ENCODE measurements around the gene VSNL1.

Gene VSNL1

DNA sequence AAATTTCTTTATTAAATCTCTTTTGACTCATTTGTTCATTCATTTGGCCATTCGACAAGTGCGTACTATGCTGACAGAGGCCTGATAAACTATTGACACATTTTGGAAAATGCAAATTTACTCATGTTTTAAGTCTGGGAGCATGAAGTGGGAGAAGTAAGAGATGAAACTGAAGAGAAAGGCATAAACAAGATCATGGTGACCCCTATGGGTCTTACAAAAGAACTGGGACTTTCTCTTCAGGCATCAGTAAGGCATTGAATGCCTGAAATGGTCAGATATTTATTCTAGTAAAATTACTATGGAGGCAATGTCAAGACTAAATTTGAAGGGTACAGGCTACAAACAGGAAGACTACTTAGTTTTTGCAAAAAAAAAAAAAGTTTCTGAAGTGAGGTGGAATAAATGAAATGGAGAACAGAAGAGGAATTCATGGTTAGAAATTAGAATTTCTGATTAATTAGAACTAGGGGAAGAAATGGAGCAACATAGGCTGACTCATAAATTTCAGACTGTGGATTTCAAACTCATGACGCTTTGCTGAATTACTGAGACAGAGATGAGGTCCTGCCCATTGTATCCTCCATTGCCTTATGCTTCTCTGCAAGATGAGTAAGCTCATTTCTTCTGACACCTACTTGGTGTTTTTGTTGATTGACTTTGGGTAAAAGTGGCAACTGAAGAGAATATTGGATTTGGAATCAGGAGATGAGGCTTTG lies 32.7 kb downstream of the VSNL1 start:
- H3K36me3 ChIP-seq (ENCODE audit: control insufficient read depth in 1 of 2, insufficient read depth in 2 of 2, low read length in 2 of 2), result no peaks in the 10 kb centered on the region
- no peak overlapping the region for H3K27ac ChIP-seq (ENCODE audit: low read length)
- H3K4me1 ChIP-seq (ENCODE audit: control insufficient read depth in 1 of 2, insufficient read depth in 2 of 2, low read length in 2 of 2), result no peaks in the 10 kb centered on the region
- H3K27me3 ChIP-seq (ENCODE audit: low read depth, low read length), result no peaks in the 10 kb centered on the region
- H3K4me3 ChIP-seq (ENCODE audit: low read depth in 1 of 2, low read length in 2 of 2), result no peak overlapping the region
- H3K9me3 ChIP-seq (ENCODE audit: control insufficient read depth in 1 of 2, low read length in 2 of 2), result no peaks in the 10 kb centered on the region

DNA sequence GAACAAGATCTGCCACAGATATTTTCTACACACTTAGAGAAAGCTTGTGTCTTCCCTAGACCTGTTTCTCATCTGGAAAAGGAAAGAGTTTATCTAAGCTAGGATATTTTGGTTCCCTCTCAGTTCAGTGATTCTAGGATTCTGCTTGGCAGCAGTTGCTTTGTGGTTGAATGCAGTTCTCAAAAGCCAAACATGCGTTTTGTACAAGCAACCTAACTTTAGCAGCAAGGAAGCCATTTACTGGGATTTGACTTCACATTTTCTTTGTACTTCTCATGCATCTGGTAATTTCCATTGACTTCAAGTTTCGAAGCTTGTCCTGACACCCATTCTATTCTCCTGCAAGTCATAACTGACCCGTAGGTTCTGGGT lies 33.3 kb downstream of the VSNL1 start:
- no peaks in the 10 kb centered on the region for H3K9me3 ChIP-seq (ENCODE audit: control insufficient read depth in 1 of 2, low read length in 2 of 2)
- no peak overlapping the region for H3K27ac ChIP-seq (ENCODE audit: low read length)
- H3K36me3 ChIP-seq (ENCODE audit: control insufficient read depth in 1 of 2, insufficient read depth in 2 of 2, low read length in 2 of 2), result no peaks in the 10 kb centered on the region
- no peak overlapping the region for H3K4me3 ChIP-seq (ENCODE audit: low read depth in 1 of 2, low read length in 2 of 2)
- H3K27me3 ChIP-seq (ENCODE audit: low read depth, low read length), result no peaks in the 10 kb centered on the region
- no peaks in the 10 kb centered on the region for H3K4me1 ChIP-seq (ENCODE audit: control insufficient read depth in 1 of 2, insufficient read depth in 2 of 2, low read length in 2 of 2)

DNA sequence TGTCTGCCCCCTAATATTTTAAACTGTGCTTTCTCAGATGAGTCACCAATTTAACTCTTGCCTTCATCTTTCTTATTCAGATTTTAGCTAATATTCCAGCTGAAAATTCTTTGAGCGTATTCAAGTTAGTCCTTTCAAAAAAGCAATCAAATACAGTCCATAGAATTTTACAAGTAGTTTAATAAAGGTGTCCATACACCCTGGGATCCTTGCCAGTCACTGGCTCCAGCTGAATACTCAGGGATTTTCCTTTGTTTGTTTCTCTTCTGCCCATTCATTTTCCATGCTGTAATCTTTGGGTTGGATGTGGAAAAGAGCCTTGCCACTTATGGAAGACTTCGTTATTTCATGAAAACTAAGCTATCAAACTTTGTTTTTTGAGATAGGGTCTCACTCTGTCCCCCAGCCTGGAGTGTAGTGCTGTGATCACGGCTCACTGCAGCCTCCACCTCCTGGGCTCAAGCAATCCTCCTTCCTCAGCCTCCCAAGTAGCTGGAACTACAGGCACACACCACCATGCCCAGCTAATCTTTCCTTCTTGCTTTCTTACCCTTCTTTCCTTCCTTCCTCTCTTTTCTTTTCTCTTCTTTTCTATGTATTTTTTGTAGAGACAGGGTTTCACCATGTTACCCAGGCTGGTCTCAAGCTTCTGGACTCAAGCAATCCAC lies 34.0 kb downstream of the VSNL1 start:
- H3K27me3 ChIP-seq (ENCODE audit: low read depth, low read length), result no peaks in the 10 kb centered on the region
- H3K9me3 ChIP-seq (ENCODE audit: control insufficient read depth in 1 of 2, low read length in 2 of 2), result no peaks in the 10 kb centered on the region
- H3K4me3 ChIP-seq (ENCODE audit: low read depth in 1 of 2, low read length in 2 of 2), result no peak overlapping the region
- H3K27ac ChIP-seq (ENCODE audit: low read length), result no peak overlapping the region
- H3K4me1 ChIP-seq (ENCODE audit: control insufficient read depth in 1 of 2, insufficient read depth in 2 of 2, low read length in 2 of 2), result no peaks in the 10 kb centered on the region
- no peaks in the 10 kb centered on the region for H3K36me3 ChIP-seq (ENCODE audit: control insufficient read depth in 1 of 2, insufficient read depth in 2 of 2, low read length in 2 of 2)

DNA sequence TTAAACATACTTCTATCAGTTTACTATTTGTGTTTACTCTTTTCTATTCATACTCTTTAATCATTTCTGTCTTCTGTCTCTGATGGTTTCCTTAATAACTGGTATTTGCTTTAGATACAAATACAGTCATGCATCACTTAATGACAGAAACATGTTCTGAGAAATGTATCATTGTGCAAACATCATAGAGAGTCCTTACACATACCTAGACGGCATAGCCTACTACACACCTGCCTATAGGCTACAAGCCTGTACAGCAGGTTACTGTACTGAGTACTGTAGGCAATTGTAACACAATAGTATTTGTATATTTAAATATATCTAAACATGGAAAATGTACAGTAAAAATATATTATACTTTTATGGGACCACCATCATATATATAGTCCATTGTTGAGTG lies 36.3 kb downstream of the VSNL1 start:
- no peaks in the 10 kb centered on the region for H3K9me3 ChIP-seq (ENCODE audit: control insufficient read depth in 1 of 2, low read length in 2 of 2)
- H3K27ac ChIP-seq (ENCODE audit: low read length), result no peak overlapping the region
- H3K36me3 ChIP-seq (ENCODE audit: control insufficient read depth in 1 of 2, insufficient read depth in 2 of 2, low read length in 2 of 2), result no peaks in the 10 kb centered on the region
- H3K4me1 ChIP-seq (ENCODE audit: control insufficient read depth in 1 of 2, insufficient read depth in 2 of 2, low read length in 2 of 2), result no peaks in the 10 kb centered on the region
- H3K4me3 ChIP-seq (ENCODE audit: low read depth in 1 of 2, low read length in 2 of 2), result no peak overlapping the region
- H3K27me3 ChIP-seq (ENCODE audit: low read depth, low read length), result no peaks in the 10 kb centered on the region

DNA sequence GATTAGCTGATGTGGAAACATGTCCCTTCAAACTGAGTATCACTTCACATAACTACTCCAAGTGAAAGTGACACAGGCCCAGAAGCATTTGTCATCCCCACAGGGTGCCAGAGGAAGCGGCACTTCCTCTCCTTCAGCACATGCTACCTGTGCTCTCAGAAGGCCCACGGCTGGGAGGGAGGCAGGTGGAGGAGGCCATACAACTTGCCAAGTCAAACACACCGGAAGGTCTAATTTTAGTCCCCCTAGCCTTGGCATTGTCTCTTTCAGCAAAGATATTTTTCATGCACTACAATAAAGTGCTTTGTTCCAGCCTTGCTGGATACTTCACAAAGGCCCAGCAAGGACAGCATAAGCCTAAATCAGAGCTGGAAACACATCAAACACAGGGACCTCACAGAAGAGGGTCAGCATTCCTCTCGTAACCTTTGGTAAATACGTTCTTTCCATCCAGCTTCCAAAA lies 38.0 kb downstream of the VSNL1 start:
- Histone ChIP-seq H3K4me3 (ENCODE audit: low read depth in 1 of 2, low read length in 2 of 2) (no peak overlapping the region), H3K36me3 (ENCODE audit: control insufficient read depth in 1 of 2, insufficient read depth in 2 of 2, low read length in 2 of 2) (no peaks in the 10 kb centered on the region), H3K4me1 (ENCODE audit: control insufficient read depth in 1 of 2, insufficient read depth in 2 of 2, low read length in 2 of 2) (no peaks in the 10 kb centered on the region), H3K9me3 (ENCODE audit: control insufficient read depth in 1 of 2, low read length in 2 of 2) (no peaks in the 10 kb centered on the region), H3K27ac (ENCODE audit: low read length) (no peak overlapping the region), H3K27me3 (ENCODE audit: low read depth, low read length) (no peaks in the 10 kb centered on the region)

DNA sequence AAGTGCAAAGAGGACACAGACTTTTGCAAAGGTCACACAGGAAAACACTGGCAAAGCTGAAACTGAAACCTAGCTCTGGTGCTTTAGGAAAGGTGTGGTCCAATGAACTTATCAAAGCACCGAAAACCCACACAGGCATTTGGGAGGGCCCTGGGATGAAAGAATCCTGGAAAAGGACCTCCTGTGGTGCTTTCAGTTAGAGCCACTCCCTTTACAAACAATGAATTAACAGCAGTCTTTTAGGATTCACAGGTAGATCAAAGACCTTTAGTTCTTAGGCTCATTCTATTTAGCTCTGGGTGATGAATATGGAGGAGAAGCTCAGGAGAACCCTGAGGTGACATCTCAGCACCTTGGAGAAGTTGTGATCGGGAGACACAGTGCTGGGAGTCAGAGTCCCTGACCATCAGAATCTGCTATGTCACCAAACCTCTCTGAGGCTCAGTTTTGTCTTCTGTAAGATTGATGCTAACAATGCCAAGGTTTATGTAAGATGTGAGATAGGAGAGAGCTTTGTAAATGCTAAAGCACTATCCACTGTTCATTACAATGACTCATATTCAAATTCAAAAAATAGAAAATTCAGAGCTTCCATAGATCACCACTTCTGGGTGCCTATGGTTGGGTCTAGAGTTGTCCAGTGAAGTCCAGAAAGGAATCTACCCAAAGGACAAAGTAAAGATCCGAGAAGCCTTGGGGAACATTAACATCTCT lies 39.3 kb downstream of the VSNL1 start:
- Histone ChIP-seq H3K9me3 (ENCODE audit: control insufficient read depth in 1 of 2, low read length in 2 of 2) (no peaks in the 10 kb centered on the region), H3K4me3 (ENCODE audit: low read depth in 1 of 2, low read length in 2 of 2) (no peak overlapping the region), H3K36me3 (ENCODE audit: control insufficient read depth in 1 of 2, insufficient read depth in 2 of 2, low read length in 2 of 2) (no peaks in the 10 kb centered on the region), H3K4me1 (ENCODE audit: control insufficient read depth in 1 of 2, insufficient read depth in 2 of 2, low read length in 2 of 2) (no peaks in the 10 kb centered on the region), H3K27me3 (ENCODE audit: low read depth, low read length) (no peaks in the 10 kb centered on the region), H3K27ac (ENCODE audit: low read length) (no peak overlapping the region)

DNA sequence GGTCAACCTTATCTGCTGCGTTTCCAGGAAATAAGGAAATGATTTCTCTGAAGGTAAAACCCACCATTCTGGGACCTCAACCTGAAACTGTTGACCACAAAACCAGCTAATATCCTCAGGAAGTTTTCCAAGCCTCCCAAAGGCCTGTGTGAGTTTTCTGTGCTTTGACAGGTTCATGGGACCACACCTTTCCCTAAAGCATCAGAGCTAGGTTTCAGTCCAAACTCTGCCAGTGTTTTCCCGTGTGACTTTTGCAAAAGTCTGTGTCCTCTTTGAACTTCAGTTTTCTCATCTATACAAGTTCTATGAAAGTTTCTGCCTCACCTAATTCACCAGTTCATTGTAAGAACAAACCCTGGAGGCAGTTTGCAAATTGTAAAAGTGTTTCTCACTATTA lies 39.8 kb downstream of the VSNL1 start:
- Histone ChIP-seq H3K36me3 (ENCODE audit: control insufficient read depth in 1 of 2, insufficient read depth in 2 of 2, low read length in 2 of 2) (no peaks in the 10 kb centered on the region), H3K9me3 (ENCODE audit: control insufficient read depth in 1 of 2, low read length in 2 of 2) (no peaks in the 10 kb centered on the region), H3K4me1 (ENCODE audit: control insufficient read depth in 1 of 2, insufficient read depth in 2 of 2, low read length in 2 of 2) (no peaks in the 10 kb centered on the region), H3K4me3 (ENCODE audit: low read depth in 1 of 2, low read length in 2 of 2) (no peak overlapping the region), H3K27ac (ENCODE audit: low read length) (no peak overlapping the region), H3K27me3 (ENCODE audit: low read depth, low read length) (no peaks in the 10 kb centered on the region)

DNA sequence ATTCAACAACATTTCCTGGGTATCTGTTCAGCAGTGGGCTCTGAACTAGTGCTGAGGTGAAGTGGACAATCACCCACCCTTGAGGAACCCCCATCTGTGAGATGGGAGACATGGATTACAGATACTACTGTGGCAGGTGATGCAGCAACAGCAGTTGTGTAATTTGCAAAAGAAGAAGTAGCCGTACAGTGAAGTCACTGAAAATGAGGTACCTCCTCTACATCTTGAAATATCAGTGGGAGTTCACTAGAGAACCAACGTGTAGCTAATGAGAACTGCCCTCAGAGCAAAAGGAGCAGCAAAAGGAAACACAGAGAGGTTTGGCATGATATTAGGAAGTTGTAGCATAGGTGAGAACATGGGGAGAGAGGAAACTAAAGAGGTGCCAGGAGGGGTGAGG lies 41.3 kb downstream of the VSNL1 start:
- no peaks in the 10 kb centered on the region for H3K27me3 ChIP-seq (ENCODE audit: low read depth, low read length)

DNA sequence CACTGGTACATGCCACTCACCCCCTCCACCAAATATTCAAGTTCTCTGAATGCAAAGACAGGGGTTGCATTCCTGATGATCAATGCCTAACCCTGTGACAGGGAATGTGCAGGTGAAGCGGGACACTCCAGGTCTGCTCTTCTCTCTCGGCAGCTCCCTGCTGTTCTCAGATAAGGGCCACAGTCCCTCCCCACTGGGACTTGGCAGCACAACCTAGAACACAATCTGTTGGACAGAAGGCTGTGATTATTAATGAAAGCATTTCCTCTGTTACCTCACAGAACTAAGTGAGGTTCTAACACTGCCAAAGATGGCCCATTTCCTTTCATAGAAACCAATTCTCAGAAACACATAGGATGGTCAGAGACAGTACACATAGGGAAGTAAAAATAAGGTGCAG lies 42.7 kb downstream of the VSNL1 start:
- Histone ChIP-seq H3K4me1 (ENCODE audit: control insufficient read depth in 1 of 2, insufficient read depth in 2 of 2, low read length in 2 of 2) (no peaks in the 10 kb centered on the region), H3K9me3 (ENCODE audit: control insufficient read depth in 1 of 2, low read length in 2 of 2) (no peaks in the 10 kb centered on the region), H3K27ac (ENCODE audit: low read length) (no peak overlapping the region), H3K27me3 (ENCODE audit: low read depth, low read length) (no peaks in the 10 kb centered on the region), H3K4me3 (ENCODE audit: low read depth in 1 of 2, low read length in 2 of 2) (no peak overlapping the region), H3K36me3 (ENCODE audit: control insufficient read depth in 1 of 2, insufficient read depth in 2 of 2, low read length in 2 of 2) (no peaks in the 10 kb centered on the region)

More for the DNA sequence above, 41.3 kb downstream of the VSNL1 start:
- Histone ChIP-seq H3K4me1 (ENCODE audit: control insufficient read depth in 1 of 2, insufficient read depth in 2 of 2, low read length in 2 of 2) (no peaks in the 10 kb centered on the region), H3K4me3 (ENCODE audit: low read depth in 1 of 2, low read length in 2 of 2) (no peak overlapping the region), H3K27ac (ENCODE audit: low read length) (no peak overlapping the region), H3K9me3 (ENCODE audit: control insufficient read depth in 1 of 2, low read length in 2 of 2) (no peaks in the 10 kb centered on the region), H3K36me3 (ENCODE audit: control insufficient read depth in 1 of 2, insufficient read depth in 2 of 2, low read length in 2 of 2) (no peaks in the 10 kb centered on the region)

DNA sequence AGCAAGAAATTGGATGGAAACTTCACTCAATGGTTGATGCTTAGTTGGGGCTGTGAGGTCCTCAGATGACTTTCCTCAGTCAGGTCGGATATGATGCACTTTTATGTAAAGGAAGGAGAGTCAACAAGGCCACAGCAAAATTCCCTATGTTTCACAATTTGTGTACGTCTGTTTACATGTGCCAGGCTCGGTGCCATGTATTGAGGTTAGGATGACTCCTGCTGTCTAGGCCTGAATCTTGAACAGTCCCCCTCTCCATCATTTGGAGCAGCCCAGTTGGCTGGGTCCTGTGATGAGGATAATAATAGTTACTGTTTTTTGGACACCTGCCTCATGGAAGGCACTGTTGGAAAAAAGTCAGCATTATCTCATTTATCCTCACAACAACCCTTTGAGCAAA lies 43.1 kb downstream of the VSNL1 start:
- Histone ChIP-seq H3K36me3 (ENCODE audit: control insufficient read depth in 1 of 2, insufficient read depth in 2 of 2, low read length in 2 of 2) (no peaks in the 10 kb centered on the region), H3K4me3 (ENCODE audit: low read depth in 1 of 2, low read length in 2 of 2) (no peak overlapping the region), H3K4me1 (ENCODE audit: control insufficient read depth in 1 of 2, insufficient read depth in 2 of 2, low read length in 2 of 2) (no peaks in the 10 kb centered on the region), H3K27ac (ENCODE audit: low read length) (no peak overlapping the region), H3K9me3 (ENCODE audit: control insufficient read depth in 1 of 2, low read length in 2 of 2) (no peaks in the 10 kb centered on the region), H3K27me3 (ENCODE audit: low read depth, low read length) (no peaks in the 10 kb centered on the region)

DNA sequence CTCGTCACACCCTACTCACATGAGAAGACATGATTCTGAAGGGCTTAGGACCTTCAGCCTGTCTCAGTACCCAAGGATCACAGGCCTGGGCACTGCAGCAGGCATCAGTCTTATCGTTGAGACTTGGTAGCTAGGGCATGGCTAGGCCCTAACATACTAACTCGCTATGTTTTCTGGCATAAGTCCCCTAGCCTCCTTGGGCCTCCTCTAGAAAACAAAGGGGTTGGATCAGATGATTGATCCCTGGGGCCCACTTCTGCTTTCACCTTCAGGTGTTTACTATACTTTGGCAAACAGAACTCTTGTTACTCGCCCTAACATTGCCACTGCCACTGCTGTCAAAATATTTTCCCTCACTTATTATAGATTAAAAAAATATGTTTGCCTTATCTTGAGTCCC lies 44.2 kb downstream of the VSNL1 start:
- Histone ChIP-seq H3K9me3 (ENCODE audit: control insufficient read depth in 1 of 2, low read length in 2 of 2) (no peaks in the 10 kb centered on the region), H3K4me3 (ENCODE audit: low read depth in 1 of 2, low read length in 2 of 2) (no peak overlapping the region), H3K36me3 (ENCODE audit: control insufficient read depth in 1 of 2, insufficient read depth in 2 of 2, low read length in 2 of 2) (no peaks in the 10 kb centered on the region), H3K27me3 (ENCODE audit: low read depth, low read length) (no peaks in the 10 kb centered on the region), H3K4me1 (ENCODE audit: control insufficient read depth in 1 of 2, insufficient read depth in 2 of 2, low read length in 2 of 2) (no peaks in the 10 kb centered on the region), H3K27ac (ENCODE audit: low read length) (no peak overlapping the region)

Data from muscle layer of duodenum (tissue), 2 donors.